ENCODE data around the gene CLUH.

The CLUH gene

DNA sequence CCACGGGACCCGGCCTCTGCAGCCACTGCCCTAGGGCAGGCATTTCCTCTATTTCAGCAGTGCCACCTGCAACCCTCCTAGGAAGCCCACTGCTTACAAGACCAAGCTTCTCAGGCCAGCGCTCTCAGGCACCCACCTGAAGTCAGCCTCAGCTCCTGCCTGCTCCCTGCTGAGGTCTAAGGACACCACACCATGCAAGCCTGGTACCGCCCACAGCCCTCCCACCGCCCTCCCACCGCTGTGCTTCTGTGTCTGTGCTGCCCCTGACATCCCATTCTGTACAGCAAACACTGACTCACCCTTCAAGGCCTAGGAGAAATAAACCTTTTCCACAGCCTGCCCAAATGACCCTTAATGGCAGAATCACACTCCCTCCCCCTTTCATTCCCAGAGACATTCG is 6.3 kb downstream of the CLUH start:
- TF ChIP-seq, protein P1, sequence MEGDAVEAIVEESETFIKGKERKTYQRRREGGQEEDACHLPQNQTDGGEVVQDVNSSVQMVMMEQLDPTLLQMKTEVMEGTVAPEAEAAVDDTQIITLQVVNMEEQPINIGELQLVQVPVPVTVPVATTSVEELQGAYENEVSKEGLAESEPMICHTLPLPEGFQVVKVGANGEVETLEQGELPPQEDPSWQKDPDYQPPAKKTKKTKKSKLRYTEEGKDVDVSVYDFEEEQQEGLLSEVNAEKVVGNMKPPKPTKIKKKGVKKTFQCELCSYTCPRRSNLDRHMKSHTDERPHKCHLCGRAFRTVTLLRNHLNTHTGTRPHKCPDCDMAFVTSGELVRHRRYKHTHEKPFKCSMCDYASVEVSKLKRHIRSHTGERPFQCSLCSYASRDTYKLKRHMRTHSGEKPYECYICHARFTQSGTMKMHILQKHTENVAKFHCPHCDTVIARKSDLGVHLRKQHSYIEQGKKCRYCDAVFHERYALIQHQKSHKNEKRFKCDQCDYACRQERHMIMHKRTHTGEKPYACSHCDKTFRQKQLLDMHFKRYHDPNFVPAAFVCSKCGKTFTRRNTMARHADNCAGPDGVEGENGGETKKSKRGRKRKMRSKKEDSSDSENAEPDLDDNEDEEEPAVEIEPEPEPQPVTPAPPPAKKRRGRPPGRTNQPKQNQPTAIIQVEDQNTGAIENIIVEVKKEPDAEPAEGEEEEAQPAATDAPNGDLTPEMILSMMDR (conservative IDR thresholded peaks at IDR 0.05; ENCODE audit: low read depth, low read length), result no peak
- H3K4me3 ChIP-seq (ENCODE audit: low read depth, low read length), result no peak overlapping the region
- DNase-seq (ENCODE audit: low read depth), result peak; percentile 84

- no peak for DNase-seq (ENCODE audit: low read depth)
- no peak overlapping the region for H3K4me3 ChIP-seq (ENCODE audit: low read depth, low read length)
- TF ChIP-seq, protein P1 (conservative IDR thresholded peaks at IDR 0.05; ENCODE audit: low read depth, low read length), result no peak
Measured at GRCh38 chr17:2704890-2705248, 6.7 kb downstream of the CLUH start.

- TF ChIP-seq, protein P1 (conservative IDR thresholded peaks at IDR 0.05; ENCODE audit: low read depth, low read length), result no peak
- no peak overlapping the region for H3K4me3 ChIP-seq (ENCODE audit: low read depth, low read length)
- DNase-seq (ENCODE audit: low read depth), result no peak
Measured at GRCh38 chr17:2704031-2704889, 7.3 kb downstream of the CLUH start.

GRCh38 chr17:2703606-2704005 is 8.0 kb downstream of the CLUH start:
- TF ChIP-seq, protein P1 (conservative IDR thresholded peaks at IDR 0.05; ENCODE audit: low read depth, low read length), result no peak
- no peak for DNase-seq (ENCODE audit: low read depth)
- H3K4me3 ChIP-seq (ENCODE audit: low read depth, low read length), result no peak overlapping the region

GRCh38 chr17:2703181-2703580 is 8.4 kb downstream of the CLUH start:
- TF ChIP-seq, protein P1 (conservative IDR thresholded peaks at IDR 0.05; ENCODE audit: low read depth, low read length), result no peak
- no peak for DNase-seq (ENCODE audit: low read depth)
- no peak overlapping the region for H3K4me3 ChIP-seq (ENCODE audit: low read depth, low read length)

- no peak overlapping the region for H3K4me3 ChIP-seq (ENCODE audit: low read depth, low read length)
- TF ChIP-seq, protein P1 (conservative IDR thresholded peaks at IDR 0.05; ENCODE audit: low read depth, low read length), result no peak
- DNase-seq (ENCODE audit: low read depth), result no peak
Measured at GRCh38 chr17:2701996-2702741, 9.4 kb downstream of the CLUH start.
